Neutrophil (primary cell): ENCODE results near the gene AP3S2.
A peak's percentile ranks its signal among the peaks of the same experiment; 100 is the strongest.

Source experiments
- H3K27ac ChIP-seq: fragments of 200-600 bp; sonication (generic); 2 replicates; pipeline ENCODE4 v1.5.1; 2016; ENCODE audit warnings: mild to moderate bottlenecking, moderate library complexity
- H3K27me3 ChIP-seq: fragments of 200-600 bp; sonication (generic); 2 replicates; pipeline ENCODE4 v1.6.0; 2016; ENCODE audit warnings: mild to moderate bottlenecking
- H3K36me3 ChIP-seq: fragments of 200-600 bp; sonication (generic); 2 replicates; pipeline ENCODE4 v1.5.1; 2017
- H3K4me1 ChIP-seq, 2 experiments: fragments of 200-600 bp in 1 of 2; sonication (generic) in 1 of 2; 1 replicate in 1 of 2; 2 replicates in 1 of 2; pipeline versions ENCODE4 v1.5.1 to v1.6.1; 2013 to 2016; ENCODE audit warnings: low read depth in 1 of 2, low read length in 1 of 2, mild to moderate bottlenecking in 1 of 2, moderate library complexity in 1 of 2; ENCODE audit not compliant: control insufficient read depth in 1 of 2, insufficient read depth in 1 of 2
- H3K4me3 ChIP-seq, 2 experiments: fragments of 200-600 bp in 1 of 2; sonication (generic) in 1 of 2; 1 replicate in 1 of 2; 2 replicates in 1 of 2; pipeline ENCODE4 v1.5.1; 2013 to 2016; ENCODE audit warnings: low read depth in 1 of 2, low read length in 1 of 2, mild to moderate bottlenecking in 1 of 2, moderate library complexity in 1 of 2
- H3K9me3 ChIP-seq: fragments of 200-600 bp; sonication (generic); 2 replicates; pipeline ENCODE4 v1.5.1; 2016
- CTCF ChIP-seq: fragments of 200-600 bp; sonication (generic); IDR thresholded peaks from 2 replicates; pipeline ENCODE4 v1.5.1; 2016; ENCODE audit warnings: antibody characterized with exemption

Gene AP3S2

DNA sequence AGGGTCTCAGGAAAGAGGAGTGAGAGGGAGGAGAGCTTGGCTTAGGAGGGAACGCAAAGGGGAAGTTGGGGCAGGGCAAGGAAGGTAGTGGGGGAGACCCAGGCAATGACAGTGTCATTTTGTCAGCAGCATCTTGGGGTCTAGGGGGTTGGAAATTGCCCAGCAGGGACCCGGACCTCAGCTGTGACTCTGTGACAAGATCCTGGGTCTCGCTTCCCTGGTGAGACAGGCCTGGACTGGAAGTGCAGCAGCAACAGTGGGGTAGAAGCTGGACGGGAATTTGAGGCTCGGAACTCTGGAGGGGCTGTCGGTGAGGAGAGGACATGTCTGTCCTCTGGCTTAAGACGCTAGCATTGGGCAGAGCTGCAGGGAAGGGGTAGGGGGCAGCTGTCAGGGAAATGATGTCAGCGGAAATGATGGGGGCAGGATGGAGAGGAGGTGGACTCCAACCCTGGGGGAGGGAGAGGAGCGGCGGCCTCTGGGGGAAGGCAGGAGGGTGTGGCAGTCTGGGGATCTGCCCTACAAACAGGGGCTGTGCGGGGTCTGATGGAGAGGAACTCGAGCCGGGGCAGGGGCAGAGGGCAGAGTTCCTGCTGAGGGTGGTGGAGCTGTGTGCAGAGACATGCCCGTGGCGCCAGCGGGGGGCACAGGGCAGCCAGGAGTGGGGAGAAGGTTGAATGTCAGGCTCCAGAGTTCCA, 91.4 kb downstream of the AP3S2 start:
- Histone ChIP-seq H3K27me3 (no peaks in the 10 kb centered on the region), H3K4me3 (no peak overlapping the region), H3K4me1 (peaks cover 10 to 12% of the 10 kb centered on the region in 2 experiments), H3K27ac (peak overlapping the region; percentile 49), H3K36me3 (peaks cover 100% of the 10 kb centered on the region), H3K9me3 (no peaks in the 10 kb centered on the region)
- no peak for TF ChIP-seq CTCF

DNA sequence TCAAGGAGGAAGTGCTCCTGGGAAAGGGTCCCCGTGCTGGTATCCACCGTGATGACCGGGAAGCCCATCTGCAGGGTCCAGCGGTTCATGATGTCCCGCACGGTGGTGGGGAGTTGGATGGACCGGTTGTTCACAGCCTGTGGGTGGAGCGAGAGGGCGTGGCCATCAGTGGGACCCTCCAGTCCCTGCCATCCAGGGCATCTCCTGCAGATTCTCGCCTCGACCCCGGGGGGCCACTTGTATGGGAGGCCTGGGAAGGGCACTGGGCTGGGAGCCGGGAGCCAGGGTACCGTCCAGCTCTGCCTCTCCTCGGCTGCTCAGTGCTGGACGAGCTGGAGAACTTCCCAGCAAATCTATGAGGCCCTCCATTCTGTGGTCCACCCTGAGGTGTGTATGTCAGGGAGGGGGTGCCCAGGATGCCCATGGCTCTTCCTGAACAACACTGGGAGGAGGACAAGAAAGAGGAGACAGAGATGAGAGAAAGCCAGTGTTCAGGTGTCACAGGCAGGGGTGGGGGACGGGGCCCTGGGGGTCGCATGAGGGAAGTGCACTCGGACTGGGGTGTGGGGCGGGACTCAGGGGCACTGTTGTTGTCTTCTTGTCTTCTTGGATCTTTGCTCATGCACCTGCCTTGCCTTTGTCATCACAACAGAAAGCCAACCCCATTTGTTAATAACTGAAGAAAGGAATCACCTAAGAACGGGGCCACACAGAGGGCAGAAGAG, 92.2 kb downstream of the AP3S2 start:
- no peaks in the 10 kb centered on the region for H3K27me3 ChIP-seq

GRCh38 chr15:89799918-89800498, 93.8 kb downstream of the AP3S2 start:
- no peak for TF ChIP-seq CTCF
- Histone ChIP-seq H3K4me1 (peaks cover 10 to 12% of the 10 kb centered on the region in 2 experiments), H3K36me3 (peaks cover 100% of the 10 kb centered on the region), H3K4me3 (no peak overlapping the region), H3K9me3 (no peaks in the 10 kb centered on the region), H3K27me3 (no peaks in the 10 kb centered on the region), H3K27ac (peak overlapping the region; percentile 36)

More for the DNA sequence above, 92.2 kb downstream of the AP3S2 start:
- H3K4me3 ChIP-seq, result no peak overlapping the region
- no peak for TF ChIP-seq CTCF
- H3K27ac ChIP-seq, result peak overlapping the region; percentile 49
- peaks cover 100% of the 10 kb centered on the region for H3K36me3 ChIP-seq
- H3K9me3 ChIP-seq, result no peaks in the 10 kb centered on the region
- peaks cover 10 to 12% of the 10 kb centered on the region in 2 experiments for H3K4me1 ChIP-seq

- Histone ChIP-seq H3K36me3 (peaks cover 100% of the 10 kb centered on the region), H3K27me3 (no peaks in the 10 kb centered on the region), H3K9me3 (no peaks in the 10 kb centered on the region), H3K27ac (peak overlapping the region; percentile 36), H3K4me3 (no peak overlapping the region), H3K4me1 (peaks cover 6 to 9% of the 10 kb centered on the region in 2 experiments)
- no peak for TF ChIP-seq CTCF
Observed at GRCh38 chr15:89799011-89799911, 94.5 kb downstream of the AP3S2 start.

DNA sequence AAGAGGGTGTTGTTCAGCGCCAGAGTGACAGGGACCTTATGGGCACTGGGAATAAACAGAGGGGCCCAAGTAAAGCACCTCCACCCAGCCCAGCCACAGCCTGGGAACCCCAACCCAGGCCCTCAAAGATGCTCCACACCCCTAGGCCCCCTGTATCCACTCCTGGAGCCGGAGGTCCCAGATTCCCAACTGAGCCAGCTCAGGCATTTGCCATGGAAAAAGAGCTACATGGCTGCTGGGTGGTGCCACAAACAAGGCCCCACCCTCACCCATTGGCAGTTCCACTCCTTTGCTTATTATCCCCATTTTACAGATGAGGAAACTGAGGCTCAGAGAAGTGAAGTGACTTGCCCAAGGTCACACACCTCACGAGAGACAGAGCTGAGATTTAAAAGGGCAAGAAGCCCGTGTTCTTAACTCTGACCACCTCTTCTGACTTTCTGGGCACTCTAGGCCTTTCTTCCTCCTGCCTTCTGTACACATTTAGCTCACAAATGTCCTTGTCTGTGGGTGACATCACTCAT, 96.1 kb downstream of the AP3S2 start:
- no peaks in the 10 kb centered on the region for H3K9me3 ChIP-seq
- H3K4me3 ChIP-seq, result no peak overlapping the region
- H3K36me3 ChIP-seq, result peaks cover 100% of the 10 kb centered on the region
- TF ChIP-seq CTCF, result no peak
- peak overlapping the region; percentile 36 for H3K27ac ChIP-seq
- peaks cover 0 to 5% of the 10 kb centered on the region in 2 experiments for H3K4me1 ChIP-seq
- no peaks in the 10 kb centered on the region for H3K27me3 ChIP-seq
